ENCODE measurements around the gene TCTN1. TPM values are rescaled to one million over a fixed set of nuclear protein-coding genes. Genes with fewer than 3 reads are reported as not detected.

The TCTN1 gene
- total RNA-seq, 4 donors from 2014 or later: 45.0 to 71.2 (median 64.5) TPM

DNA sequence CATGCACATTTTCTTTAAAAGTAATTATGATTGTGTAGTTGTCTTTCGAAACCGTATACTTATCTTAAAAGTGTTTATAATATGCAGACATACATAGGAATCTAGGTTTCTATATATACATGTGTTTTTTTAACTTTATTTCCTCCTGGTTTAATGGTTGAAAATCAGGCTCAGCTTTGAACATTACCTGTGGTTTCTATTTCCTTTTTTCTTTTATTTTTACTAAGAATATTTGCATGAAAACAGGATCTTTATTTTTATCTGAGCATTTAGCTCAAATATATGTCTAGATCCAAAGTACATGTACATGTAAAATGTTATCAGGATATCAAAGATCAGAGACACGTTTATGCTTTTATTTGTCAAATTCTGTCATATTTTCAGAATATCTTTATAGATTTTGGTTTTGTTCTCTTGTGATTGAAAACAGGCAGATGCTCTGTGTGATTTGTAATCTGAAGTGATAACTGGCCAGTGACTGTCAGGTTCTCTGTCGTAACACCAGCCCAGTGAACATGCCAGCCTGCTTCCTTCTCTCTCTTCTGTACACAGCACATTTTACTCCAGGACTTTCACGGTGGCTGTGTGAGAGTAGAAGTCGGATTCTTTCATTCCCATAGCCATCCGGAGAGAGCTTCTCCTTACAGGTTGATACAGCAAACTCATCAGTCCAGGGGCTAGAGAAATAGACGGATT is 13.7 kb downstream of the TCTN1 start:
- peaks cover 0 to 78% (median 0%) of the 10 kb centered on the region in 3 donors for H3K36me3 ChIP-seq

DNA sequence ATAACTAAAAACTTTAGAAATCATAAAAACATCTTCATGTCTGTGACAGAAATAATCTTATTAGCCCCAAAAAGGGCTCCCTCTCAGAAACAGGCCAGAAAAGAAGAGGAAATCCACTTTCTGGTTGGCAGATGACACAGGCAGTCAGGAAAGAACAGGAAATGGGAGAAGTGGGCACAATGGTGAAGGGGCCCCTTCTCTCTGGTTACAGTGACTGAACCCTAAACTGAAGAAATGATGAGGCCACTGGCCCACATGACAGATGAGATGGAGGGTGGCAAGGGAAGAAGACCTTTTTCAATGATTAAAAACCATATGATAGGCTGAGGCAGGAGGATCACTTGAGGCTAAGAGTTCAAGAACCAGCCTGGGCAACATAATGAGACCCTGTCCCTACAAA is 21.1 kb downstream of the TCTN1 start:
- H3K4me1 ChIP-seq: peaks cover 0 to 17% (median 13%) of the 10 kb centered on the region in 4 donors
- H3K4me3 ChIP-seq: no peak overlapping the region
- H3K36me3 ChIP-seq: peaks cover 0 to 56% (median 0%) of the 10 kb centered on the region in 3 donors
- TF ChIP-seq POLR2A (IDR thresholded peaks at IDR 0.05): no peak
- no peak for TF ChIP-seq EP300 (IDR thresholded peaks at IDR 0.05)
- TF ChIP-seq, protein P1, sequence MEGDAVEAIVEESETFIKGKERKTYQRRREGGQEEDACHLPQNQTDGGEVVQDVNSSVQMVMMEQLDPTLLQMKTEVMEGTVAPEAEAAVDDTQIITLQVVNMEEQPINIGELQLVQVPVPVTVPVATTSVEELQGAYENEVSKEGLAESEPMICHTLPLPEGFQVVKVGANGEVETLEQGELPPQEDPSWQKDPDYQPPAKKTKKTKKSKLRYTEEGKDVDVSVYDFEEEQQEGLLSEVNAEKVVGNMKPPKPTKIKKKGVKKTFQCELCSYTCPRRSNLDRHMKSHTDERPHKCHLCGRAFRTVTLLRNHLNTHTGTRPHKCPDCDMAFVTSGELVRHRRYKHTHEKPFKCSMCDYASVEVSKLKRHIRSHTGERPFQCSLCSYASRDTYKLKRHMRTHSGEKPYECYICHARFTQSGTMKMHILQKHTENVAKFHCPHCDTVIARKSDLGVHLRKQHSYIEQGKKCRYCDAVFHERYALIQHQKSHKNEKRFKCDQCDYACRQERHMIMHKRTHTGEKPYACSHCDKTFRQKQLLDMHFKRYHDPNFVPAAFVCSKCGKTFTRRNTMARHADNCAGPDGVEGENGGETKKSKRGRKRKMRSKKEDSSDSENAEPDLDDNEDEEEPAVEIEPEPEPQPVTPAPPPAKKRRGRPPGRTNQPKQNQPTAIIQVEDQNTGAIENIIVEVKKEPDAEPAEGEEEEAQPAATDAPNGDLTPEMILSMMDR (IDR thresholded peaks at IDR 0.05): no peak
- no peaks in the 10 kb centered on the region for H3K9me3 ChIP-seq
- no peak overlapping the region for H3K27ac ChIP-seq
- DNase-seq (ENCODE audit: low spot score in 2 of 2): no peak
- H3K27me3 ChIP-seq: no peaks in the 10 kb centered on the region

More for the DNA sequence above, 13.7 kb downstream of the TCTN1 start:
- TF ChIP-seq, protein P1 (IDR thresholded peaks at IDR 0.05): no peak
- TF ChIP-seq POLR2A (IDR thresholded peaks at IDR 0.05): no peak
- no peaks in the 10 kb centered on the region for H3K9me3 ChIP-seq
- DNase-seq (ENCODE audit: low spot score in 2 of 2): no peak
- WGBS, 2 donors: 86 to 89% methylated on average over 8 of the region's 8 CpGs
- no peak overlapping the region for H3K27ac ChIP-seq
- H3K27me3 ChIP-seq: no peaks in the 10 kb centered on the region
- H3K4me3 ChIP-seq: no peak overlapping the region
- H3K4me1 ChIP-seq: no peaks in the 10 kb centered on the region

DNA sequence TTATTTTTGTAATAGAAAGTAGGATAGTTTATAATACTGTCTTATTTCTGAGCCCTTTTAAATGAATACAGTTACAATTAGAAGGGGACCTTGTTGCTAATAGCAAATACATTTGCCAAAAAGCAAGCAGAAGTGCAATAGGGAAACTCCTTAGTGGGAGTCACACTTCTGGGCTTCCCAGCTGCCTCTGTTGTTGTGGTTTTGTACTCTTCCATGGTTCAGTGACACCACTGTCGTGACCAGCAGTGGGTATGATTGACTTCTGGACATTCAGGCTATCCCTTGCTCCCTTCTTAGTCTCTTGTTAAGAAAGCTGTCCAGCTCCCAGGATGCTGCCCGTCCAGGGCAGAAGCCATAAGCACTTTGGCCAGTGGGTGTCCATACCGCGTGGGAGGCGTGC is 22.6 kb downstream of the TCTN1 start:
- 94 to 95% methylated on average over 5 of the region's 5 CpGs for WGBS, 2 donors
- Histone ChIP-seq H3K36me3 (peaks cover 0 to 42% (median 0%) of the 10 kb centered on the region in 3 donors), H3K27ac (no peak overlapping the region), H3K4me1 (peaks cover 0 to 30% (median 18%) of the 10 kb centered on the region in 4 donors), H3K9me3 (no peaks in the 10 kb centered on the region), H3K27me3 (no peaks in the 10 kb centered on the region), H3K4me3 (no peak overlapping the region)
- TF ChIP-seq EP300 (IDR thresholded peaks at IDR 0.05) (no peak), POLR2A (IDR thresholded peaks at IDR 0.05) (no peak)
- DNase-seq (ENCODE audit: low spot score in 2 of 2): no peak

DNA sequence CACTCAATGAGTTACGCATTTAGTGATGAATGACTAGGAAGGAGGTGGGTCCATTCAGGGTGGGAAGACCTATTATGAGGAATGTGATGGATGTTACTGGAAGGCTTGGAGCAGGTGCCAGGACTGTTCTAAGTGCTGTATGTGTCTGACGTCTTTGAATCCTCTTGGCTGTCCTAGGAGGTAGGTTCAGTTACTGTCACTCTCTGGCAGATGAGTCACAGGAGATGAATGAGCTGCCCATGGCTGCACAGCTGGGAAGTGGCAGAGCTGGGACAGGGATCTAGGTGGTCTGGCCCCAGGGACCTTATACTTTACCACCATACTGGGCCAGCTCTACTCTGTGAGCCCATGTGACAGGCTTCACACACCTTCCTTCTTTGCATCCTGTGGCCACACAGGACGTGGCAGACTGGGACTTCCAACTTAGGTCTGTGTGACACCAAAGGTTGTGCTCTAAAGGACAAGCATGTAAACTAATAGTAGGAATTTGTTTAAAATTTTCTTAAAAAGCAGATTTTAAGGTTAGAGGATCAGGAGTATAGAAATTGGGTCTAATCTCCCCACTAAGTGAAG is 24.0 kb downstream of the TCTN1 start:
- TF ChIP-seq EP300 (IDR thresholded peaks at IDR 0.05) (no peak), POLR2A (IDR thresholded peaks at IDR 0.05) (no peak)
- TF ChIP-seq, protein P1 (IDR thresholded peaks at IDR 0.05): no peak
- DNase-seq (ENCODE audit: low spot score in 2 of 2): no peak
- 71 to 94% methylated on average over 3 of the region's 3 CpGs for WGBS, 2 donors

DNA sequence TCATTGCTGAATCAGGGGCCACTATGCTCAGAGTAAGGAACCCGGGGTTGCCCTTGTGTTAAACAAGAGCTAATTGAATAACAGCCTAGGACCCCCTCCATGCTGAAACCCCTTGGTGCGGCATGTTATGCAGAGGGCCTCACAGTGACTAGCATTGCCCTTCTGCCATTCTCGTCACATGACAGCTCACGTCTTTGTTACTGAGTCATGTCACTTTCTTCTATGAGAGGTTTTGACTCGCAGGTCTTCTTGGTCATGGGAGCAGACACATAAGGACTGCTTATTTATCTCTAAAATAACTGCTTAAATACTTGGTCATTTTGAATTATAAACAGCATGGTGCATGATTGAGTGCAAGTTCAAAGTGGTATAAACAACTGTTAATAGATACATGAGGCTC is 24.9 kb downstream of the TCTN1 start:
- no peak for DNase-seq (ENCODE audit: low spot score in 2 of 2)
- peaks cover 0 to 39% (median 22%) of the 10 kb centered on the region in 4 donors for H3K4me1 ChIP-seq
- H3K27me3 ChIP-seq: no peaks in the 10 kb centered on the region
- TF ChIP-seq, protein P1 (IDR thresholded peaks at IDR 0.05): no peak
- no peak for TF ChIP-seq POLR2A (IDR thresholded peaks at IDR 0.05)
- TF ChIP-seq EP300 (IDR thresholded peaks at IDR 0.05): no peak
- H3K36me3 ChIP-seq: peaks cover 0 to 25% (median 0%) of the 10 kb centered on the region in 3 donors
- WGBS, 2 donors: 81 to 83% methylated on average over 5 of the region's 5 CpGs
- no peaks in the 10 kb centered on the region for H3K9me3 ChIP-seq
- H3K4me3 ChIP-seq: no peak overlapping the region
- peak overlapping the region in 2 of 4 donors; percentile 16 to 78 for H3K27ac ChIP-seq

More for the DNA sequence above, 24.0 kb downstream of the TCTN1 start:
- Histone ChIP-seq H3K9me3 (no peaks in the 10 kb centered on the region), H3K4me3 (no peak overlapping the region), H3K4me1 (peaks cover 0 to 39% (median 22%) of the 10 kb centered on the region in 4 donors), H3K27ac (no peak overlapping the region), H3K36me3 (peaks cover 0 to 33% (median 0%) of the 10 kb centered on the region in 3 donors), H3K27me3 (no peaks in the 10 kb centered on the region)

All from tibial nerve (tissue), 4 donors.